OCI-LY7 (cell line): Measurements from ENCODE around the gene CUBN. TPM values are rescaled to one million over a fixed set of nuclear protein-coding genes. Genes with fewer than 3 reads are reported as not detected.

Experiments
- BruUV-seq: library from RNA; stranded (reverse); fragments of 400-500 nt; replicated peaks from 2 replicates; lab custom pipeline; 2021; lab: Mats Ljungman, UMichigan
- CTCF ChIA-PET: fragments of 300-600 bp; sonication (Branson Sonifier 250); formaldehyde crosslinking; loops from one replicate; lab custom pipeline; 2022; ENCODE audit warnings: antibody characterized with exemption; ENCODE audit not compliant: unreplicated experiment; lab: Charles Lee
- POLR2A ChIA-PET: fragments of 300-600 bp; sonication (Branson Sonifier 250); formaldehyde crosslinking; loops from one replicate; lab custom pipeline; 2022; ENCODE audit warnings: antibody characterized with exemption; lab: Charles Lee
- DNase-seq: peaks from one replicate; pipeline ENCODE4 v3.0.0-alpha.2; 2015; ENCODE audit warnings: low spot score
- H2AFZ ChIP-seq: fragments of 200-600 bp; sonication (generic), shearing (Covaris generic); 2 replicates; pipeline ENCODE4 v1.6.1; 2014; ENCODE audit warnings: mild to moderate bottlenecking, antibody characterized with exemption, low read length, moderate library complexity
- H3K27ac ChIP-seq: fragments of 200-600 bp; sonication (generic); 2 replicates; pipeline ENCODE4 v1.5.1; 2014; ENCODE audit warnings: mixed run types, low read depth, mild to moderate bottlenecking, moderate library complexity, low read length, inconsistent platforms; ENCODE audit not compliant: poor library complexity, severe bottlenecking
- H3K36me3 ChIP-seq: fragments of 200-600 bp; sonication (generic); 2 replicates; pipeline ENCODE4 v1.6.1; 2014; ENCODE audit warnings: mild to moderate bottlenecking, antibody characterized with exemption, low read length, moderate library complexity, mixed read lengths; ENCODE audit not compliant: insufficient read depth
- H3K4me1 ChIP-seq: fragments of 200-600 bp; sonication (generic); 2 replicates; pipeline ENCODE4 v1.5.1; 2014; ENCODE audit warnings: mild to moderate bottlenecking, low read length; ENCODE audit not compliant: insufficient read depth, poor library complexity, severe bottlenecking
- H3K4me2 ChIP-seq: fragments of 200-600 bp; sonication (generic); 2 replicates; pipeline ENCODE4 v1.6.1; 2014; ENCODE audit warnings: mild to moderate bottlenecking, low read length
- H3K4me3 ChIP-seq: fragments of 200-600 bp; sonication (generic); 2 replicates; pipeline ENCODE4 v1.5.1; 2014; ENCODE audit warnings: mild to moderate bottlenecking, low read depth, low read length; ENCODE audit not compliant: poor library complexity, severe bottlenecking
- H3K79me2 ChIP-seq: fragments of 200-600 bp; sonication (generic); 2 replicates; pipeline ENCODE4 v1.6.1; 2016; ENCODE audit warnings: low read depth, mild to moderate bottlenecking, low read length, moderate library complexity, mixed read lengths; ENCODE audit not compliant: insufficient read depth
- H3K9me2 ChIP-seq: fragments of 200-600 bp; sonication (generic); 2 replicates; pipeline ENCODE4 v1.6.1; 2016; ENCODE audit warnings: mild to moderate bottlenecking, low read length, mixed read lengths; ENCODE audit not compliant: insufficient read depth
- H3K9me3 ChIP-seq: fragments of 200-600 bp; sonication (generic); 2 replicates; pipeline ENCODE4 v1.6.1; 2014; ENCODE audit warnings: mild to moderate bottlenecking, mixed run types, low read length, mixed read lengths
- H4K20me1 ChIP-seq: fragments of 200-600 bp; sonication (generic); 2 replicates; pipeline ENCODE4 v1.6.1; 2014; ENCODE audit warnings: mild to moderate bottlenecking, antibody characterized with exemption, low read length, moderate library complexity, mixed read lengths; ENCODE audit not compliant: insufficient read depth
- EZH2phosphoT487 ChIP-seq: fragments of 200-600 bp; sonication (generic); IDR thresholded peaks from 2 replicates; pipeline ENCODE4 v1.6.1; 2018; ENCODE audit warnings: low read depth, borderline replicate concordance, mild to moderate bottlenecking, mixed run types, antibody characterized with exemption, low read length, moderate library complexity, mixed read lengths
- intact Hi-C: fragments of 100-400 bp; cut with micrococcal nuclease; formaldehyde crosslinking; loops from one replicate; pipeline ENCODE4 v1.10.0; 2022; ENCODE audit not compliant: unreplicated experiment
- total RNA-seq, 2 experiments: library from RNA; depleted of rRNA in 1 of 2; stranded (reverse); fragments of >200 nt in 1 of 2; shearing (Covaris generic) in 1 of 2; gene quantifications; 2 replicates each; pipeline ENCODE4 v1.2.3, GENCODE V29; 2014 to 2022
- TF ChIP-seq, protein P1 (sequence below): fragments of 200-600 bp; sonication (generic); conservative IDR thresholded peaks from 2 replicates; pipeline ENCODE4 v1.5.1; 2014; ENCODE audit warnings: mild to moderate bottlenecking, antibody characterized with exemption, low read length, moderate library complexity, mixed read lengths

Gene CUBN
- total RNA-seq, 2 experiments from 2014 or later: 0.13 to 0.25 TPM

- Histone ChIP-seq H3K9me3 (no peaks in the 10 kb centered on the region), H3K9me2 (no peaks in the 10 kb centered on the region), H3K36me3 (no peaks in the 10 kb centered on the region), H3K79me2 (no peaks in the 10 kb centered on the region), H2AFZ (no peak overlapping the region), H3K4me2 (no peak overlapping the region), H3K27ac (no peak overlapping the region), H4K20me1 (no peaks in the 10 kb centered on the region), H3K4me1 (no peaks in the 10 kb centered on the region), H3K4me3 (no peak overlapping the region)
- POLR2A ChIA-PET: no interaction called here
- DNase-seq: no peak
- no TSS peak for BruUV-seq
- CTCF ChIA-PET: no interaction called here
- no peak for TF ChIP-seq EZH2phosphoT487
- TF ChIP-seq, protein P1, sequence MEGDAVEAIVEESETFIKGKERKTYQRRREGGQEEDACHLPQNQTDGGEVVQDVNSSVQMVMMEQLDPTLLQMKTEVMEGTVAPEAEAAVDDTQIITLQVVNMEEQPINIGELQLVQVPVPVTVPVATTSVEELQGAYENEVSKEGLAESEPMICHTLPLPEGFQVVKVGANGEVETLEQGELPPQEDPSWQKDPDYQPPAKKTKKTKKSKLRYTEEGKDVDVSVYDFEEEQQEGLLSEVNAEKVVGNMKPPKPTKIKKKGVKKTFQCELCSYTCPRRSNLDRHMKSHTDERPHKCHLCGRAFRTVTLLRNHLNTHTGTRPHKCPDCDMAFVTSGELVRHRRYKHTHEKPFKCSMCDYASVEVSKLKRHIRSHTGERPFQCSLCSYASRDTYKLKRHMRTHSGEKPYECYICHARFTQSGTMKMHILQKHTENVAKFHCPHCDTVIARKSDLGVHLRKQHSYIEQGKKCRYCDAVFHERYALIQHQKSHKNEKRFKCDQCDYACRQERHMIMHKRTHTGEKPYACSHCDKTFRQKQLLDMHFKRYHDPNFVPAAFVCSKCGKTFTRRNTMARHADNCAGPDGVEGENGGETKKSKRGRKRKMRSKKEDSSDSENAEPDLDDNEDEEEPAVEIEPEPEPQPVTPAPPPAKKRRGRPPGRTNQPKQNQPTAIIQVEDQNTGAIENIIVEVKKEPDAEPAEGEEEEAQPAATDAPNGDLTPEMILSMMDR: no peak
- intact Hi-C loops: no loop called here
These were observed 190.7 kb downstream of the CUBN start for GRCh38 chr10:16938952-16939351.

GRCh38 chr10:16934461-16934860 lies 195.2 kb downstream of the CUBN start:
- no peak for DNase-seq
- CTCF ChIA-PET: no interaction called here
- no peaks in the 10 kb centered on the region for H3K36me3 ChIP-seq
- H3K9me3 ChIP-seq: no peaks in the 10 kb centered on the region
- no peaks in the 10 kb centered on the region for H4K20me1 ChIP-seq
- POLR2A ChIA-PET: no interaction called here
- no peaks in the 10 kb centered on the region for H3K79me2 ChIP-seq
- H3K4me2 ChIP-seq: no peak overlapping the region
- intact Hi-C loops: no loop called here
- no peaks in the 10 kb centered on the region for H3K9me2 ChIP-seq
- no peak overlapping the region for H2AFZ ChIP-seq
- TF ChIP-seq EZH2phosphoT487: no peak
- TF ChIP-seq, protein P1: no peak
- no peak overlapping the region for H3K27ac ChIP-seq
- H3K4me3 ChIP-seq: no peak overlapping the region
- no peaks in the 10 kb centered on the region for H3K4me1 ChIP-seq
- BruUV-seq: no TSS peak

DNA sequence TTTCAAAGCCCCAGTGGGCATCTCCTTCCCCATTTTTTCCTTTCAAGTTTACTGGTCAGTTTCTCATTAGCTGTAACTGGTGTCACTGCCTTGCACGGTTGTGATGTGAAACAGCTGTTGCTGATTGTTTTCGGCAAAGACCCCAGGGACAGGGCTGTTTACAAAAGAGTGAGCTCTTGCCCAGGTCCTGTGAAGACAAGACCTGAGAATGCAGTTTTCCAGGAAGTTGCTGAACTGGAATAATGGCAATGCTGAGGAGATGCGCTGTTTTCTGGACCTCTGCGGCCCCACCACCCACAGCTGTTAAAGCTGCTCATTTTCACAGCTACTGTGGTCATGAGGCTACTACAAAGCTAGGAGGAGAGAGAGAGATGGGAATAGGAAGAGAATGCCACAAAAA lies 195.8 kb downstream of the CUBN start:
- ChIA-PET POLR2A (no interaction called here), CTCF (no interaction called here)
- Histone ChIP-seq H3K27ac (no peak overlapping the region), H3K4me3 (no peak overlapping the region), H2AFZ (no peak overlapping the region), H3K9me3 (no peaks in the 10 kb centered on the region), H3K4me2 (no peak overlapping the region), H3K79me2 (no peaks in the 10 kb centered on the region), H3K4me1 (no peaks in the 10 kb centered on the region), H3K9me2 (no peaks in the 10 kb centered on the region), H3K36me3 (no peaks in the 10 kb centered on the region), H4K20me1 (no peaks in the 10 kb centered on the region)
- BruUV-seq: no TSS peak
- TF ChIP-seq EZH2phosphoT487: no peak
- TF ChIP-seq, protein P1: no peak
- intact Hi-C loops: no loop called here
- no peak for DNase-seq
